K562 (cell line): ENCODE measurements around the gene EPB41L4A. TPM values are rescaled to one million over a fixed set of nuclear protein-coding genes. Genes with fewer than 3 reads are reported as not detected.

Experiments
- ATAC-seq: fragments of 200-7000 bp; cut with Tn5 transposase; 3 replicates; pipeline ENCODE4 v1.9.1; 2020; ENCODE audit warnings: moderate library complexity
- BruUV-seq: library from RNA; stranded (reverse); fragments of 400-500 nt; replicated peaks from 2 replicates; lab custom pipeline; 2021; lab: Mats Ljungman, UMichigan
- CTCF ChIA-PET: fragments of 300-600 bp; formaldehyde crosslinking; extraction: SDS; loops from one replicate; lab custom pipeline; 2021; ENCODE audit warnings: low intra/inter-chr PET ratio; lab: Yijun Ruan, JAX
- POLR2A ChIA-PET: fragments of 300-600, 350-650 bp; sonication (Branson Sonifier 250); formaldehyde crosslinking; extraction: SDS; loops from one replicate; lab custom pipeline; 2021; ENCODE audit warnings: antibody characterized with exemption, inconsistent platforms; lab: Yijun Ruan, JAX
- DNase-seq, 4 experiments: peaks; one replicate each; pipeline versions ENCODE4 v3.0.0 to v3.0.0-alpha.2; 2011 to 2018; ENCODE audit warnings: low spot score in 3 of 4, mixed read lengths in 3 of 4; ENCODE audit errors: extremely low read depth in 1 of 4
- FAIRE-seq: peaks from 2 replicates; lab custom pipeline; 2011; peaks lifted over from hg19 to GRCh38; lab: Jason Lieb, UNC
- H2AFZ ChIP-seq: 2 replicates; pipeline ENCODE4 v1.6.0; 2011; ENCODE audit warnings: low read depth, low read length, control low read depth, inconsistent platforms
- H3K27ac ChIP-seq: fragments of 200-600 bp; 3 replicates; pipeline ENCODE4 v1.8.0; 2011; ENCODE audit warnings: low read depth, mild to moderate bottlenecking, control low read depth, inconsistent platforms, low read length, moderate library complexity, mixed read lengths; ENCODE audit errors: extremely low read depth
- H3K27me3 ChIP-seq, 2 experiments: fragments of 300-600 bp in 1 of 2; 2 replicates in 1 of 2; 3 replicates in 1 of 2; pipeline versions ENCODE4 v1.6.0 to v1.8.0; 2011; ENCODE audit warnings: inconsistent platforms in 2 of 2, low read length in 2 of 2, mild to moderate bottlenecking in 1 of 2, mixed read lengths in 1 of 2, moderate library complexity in 1 of 2; ENCODE audit not compliant: control insufficient read depth in 2 of 2, insufficient read depth in 2 of 2
- H3K36me3 ChIP-seq: fragments of 300-600 bp; 3 replicates; pipeline ENCODE4 v1.8.0; 2011; ENCODE audit warnings: mild to moderate bottlenecking, low read length, inconsistent platforms; ENCODE audit not compliant: control insufficient read depth, insufficient read depth
- H3K4me1 ChIP-seq, 2 experiments: fragments of 200-600 bp in 1 of 2; replicated peaks in 1 of 2; 2 replicates in 1 of 2; 3 replicates in 1 of 2; pipeline versions ENCODE4 v1.5.1 to v1.8.0; 2011; ENCODE audit warnings: inconsistent platforms in 2 of 2, low read length in 2 of 2, mild to moderate bottlenecking in 1 of 2, mixed read lengths in 1 of 2, moderate library complexity in 1 of 2; ENCODE audit not compliant: control insufficient read depth in 2 of 2, insufficient read depth in 2 of 2
- H3K4me2 ChIP-seq: 2 replicates; pipeline ENCODE4 v1.6.1; 2011; ENCODE audit warnings: low read length, control low read depth, inconsistent platforms, mixed read lengths; ENCODE audit not compliant: insufficient read depth
- H3K4me3 ChIP-seq: fragments of 200-600 bp; sonication (generic), shearing (Covaris generic); 2 replicates; pipeline ENCODE4 v1.5.1; 2016; ENCODE audit warnings: control low read depth, inconsistent platforms
- H3K79me2 ChIP-seq: fragments of 200-600 bp; 3 replicates; pipeline ENCODE4 v1.8.0; 2011; ENCODE audit warnings: low read length, inconsistent platforms; ENCODE audit not compliant: control insufficient read depth, insufficient read depth
- H3K9ac ChIP-seq, 2 experiments: 2 replicates each; pipeline versions ENCODE4 v1.6.0 to v1.6.1; 2011; ENCODE audit warnings: low read depth in 2 of 2, low read length in 2 of 2, control low read depth in 1 of 2, inconsistent platforms in 1 of 2, mild to moderate bottlenecking in 1 of 2, mixed read lengths in 1 of 2; ENCODE audit not compliant: insufficient read depth in 1 of 2
- H3K9me1 ChIP-seq: one replicate; pipeline ENCODE4 v1.6.0; 2011; ENCODE audit warnings: inconsistent platforms, mild to moderate bottlenecking, low read length, moderate library complexity; ENCODE audit not compliant: control insufficient read depth, insufficient read depth
- H3K9me3 ChIP-seq: replicated peaks from 2 replicates; pipeline ENCODE4 v1.5.1; 2011; ENCODE audit warnings: low read depth, low read length, inconsistent platforms; ENCODE audit not compliant: control insufficient read depth, insufficient read depth
- H4K20me1 ChIP-seq: replicated peaks from 2 replicates; pipeline ENCODE4 v1.6.1; 2011; ENCODE audit warnings: low read length, inconsistent platforms, mixed read lengths; ENCODE audit not compliant: control insufficient read depth, insufficient read depth
- ARNT ChIP-seq, 2 experiments: fragments of 450-650 bp; IDR thresholded peaks; 2 replicates each; pipeline ENCODE4 v1.6.1; 2016; ENCODE audit warnings: mild to moderate bottlenecking in 1 of 2
- BDP1 ChIP-seq: IDR thresholded peaks from 3 replicates; pipeline ENCODE4 v1.6.1; 2011; ENCODE audit not compliant: insufficient read length, insufficient read depth
- ELF1 ChIP-seq: fragments of 200-800 bp; sonication (Bioruptor generic); IDR thresholded peaks from 2 replicates; pipeline ENCODE4 v1.6.1; 2016; ENCODE audit warnings: missing genetic modification characterization, missing compliant biosample characterization
- FOXJ2 ChIP-seq: fragments of 200-800 bp; sonication (Bioruptor generic); IDR thresholded peaks from 2 replicates; pipeline ENCODE4 v1.6.1; 2016; ENCODE audit warnings: missing genetic modification characterization, missing compliant biosample characterization
- HNRNPUL1 ChIP-seq: fragments of 200-400 bp; formaldehyde crosslinking; IDR thresholded peaks from 2 replicates; pipeline ENCODE4 v1.6.1; 2017; ENCODE audit warnings: low read length
- ILK ChIP-seq: fragments of 450-650 bp; IDR thresholded peaks from 2 replicates; pipeline ENCODE4 v1.6.1; 2016; ENCODE audit warnings: missing genetic modification characterization, low read depth, mild to moderate bottlenecking, missing compliant biosample characterization, moderate library complexity, borderline replicate concordance
- MAFK ChIP-seq: IDR thresholded peaks from 2 replicates; pipeline ENCODE4 v1.6.1; 2011; ENCODE audit warnings: low read length, improper control_type of control experiment
- MEF2A ChIP-seq: IDR thresholded peaks from 2 replicates; pipeline ENCODE4 v1.6.1; 2011; ENCODE audit warnings: low read depth, mild to moderate bottlenecking, low read length, moderate library complexity; ENCODE audit not compliant: control insufficient read depth
- MTF1 ChIP-seq: fragments of 250-450 bp; sonication (Bioruptor Pico); IDR thresholded peaks from 2 replicates; pipeline ENCODE4 v1.9.0; 2021; ENCODE audit warnings: moderate library complexity, mild to moderate bottlenecking, inconsistent platforms, borderline replicate concordance
- NCOA6 ChIP-seq: fragments of 450-650 bp; IDR thresholded peaks from 2 replicates; pipeline ENCODE4 v1.6.1; 2017; ENCODE audit warnings: mild to moderate bottlenecking
- POLR2G ChIP-seq: fragments of 200-400 bp; formaldehyde crosslinking; IDR thresholded peaks from 2 replicates; pipeline ENCODE4 v1.6.1; 2017; ENCODE audit warnings: low read depth, mild to moderate bottlenecking, antibody characterized with exemption, low read length, moderate library complexity
- SMAD3 ChIP-seq: fragments of 450-650 bp; formaldehyde crosslinking; conservative IDR thresholded peaks from 2 replicates; pipeline ENCODE4 v1.4.0; 2020; ENCODE audit warnings: mild to moderate bottlenecking
- VEZF1 ChIP-seq: fragments of 200-800 bp; sonication (Bioruptor generic); IDR thresholded peaks from 2 replicates; pipeline ENCODE4 v1.6.1; 2017; ENCODE audit warnings: missing genetic modification characterization, missing compliant biosample characterization
- ZBTB8A ChIP-seq: fragments of 450-650 bp; IDR thresholded peaks from 2 replicates; pipeline ENCODE4 v1.6.1; 2018; ENCODE audit warnings: mild to moderate bottlenecking, moderate library complexity; ENCODE audit not compliant: partially characterized antibody
- ZNF695 ChIP-seq: fragments of 450-650 bp; formaldehyde crosslinking; IDR thresholded peaks from 2 replicates; pipeline ENCODE4 v1.4.0; 2020; ENCODE audit warnings: mild to moderate bottlenecking, moderate library complexity
- ZNF707 ChIP-seq: fragments of 250-450 bp; sonication (Bioruptor Pico); conservative IDR thresholded peaks from 2 replicates; pipeline ENCODE4 v1.8.0; 2022; ENCODE audit warnings: inconsistent platforms, mild to moderate bottlenecking, moderate library complexity
- WGBS: fragments of 100-300 bp; shearing (Covaris generic); methylation state at CpG from one replicate; pipeline ENCODE4 v1.1.6; 2016; ENCODE audit warnings: low coverage, mixed read lengths; ENCODE audit not compliant: insufficient coverage; ENCODE audit errors: missing lambda C conversion rate; 5-methylcytosine and 5-hydroxymethylcytosine counted together
- in situ Hi-C: fragments of 300-500 bp; cut with MboI; formaldehyde crosslinking; loops from 4 replicates; pipeline ENCODE4 v1.15.0; 2018; ENCODE audit warnings: inconsistent platforms, mixed read lengths
- intact Hi-C: fragments of 100-400 bp; cut with micrococcal nuclease; formaldehyde crosslinking; loops from 2 replicates; pipeline ENCODE4 v1.14.2; 2022
- polyA plus RNA-seq, 8 experiments: library from polyadenylated mRNA; depleted of rRNA in 4 of 8; stranded (reverse) in 5 of 8; unstranded in 3 of 8; fragments of >200 nt; fragmentation: Nextera tagmentation in 2 of 8; fragmentation: Illumina TruSeq in 1 of 8; extraction: Ambion mirVana in 2 of 8; extraction: Trizol in 1 of 8; gene quantifications; 2 replicates each; pipeline versions ENCODE4 v1.2.1 to v1.2.3, GENCODE V29; 2011 to 2014; ENCODE audit warnings: inconsistent platforms in 1 of 8, missing spikeins in 1 of 8
- total RNA-seq, 7 experiments: library from RNA; depleted of rRNA in 6 of 7; stranded (reverse); fragments of >200 nt in 6 of 7; fragmentation: Illumina TruSeq in 2 of 7; extraction: Trizol in 2 of 7; gene quantifications; 2 replicates each; pipeline versions ENCODE4 v1.2.1 to v1.2.3, GENCODE V29; 2011 to 2021; ENCODE audit warnings: low replicate concordance in 1 of 7
- TF ChIP-seq, protein P1 (sequence below): fragments of 250-450 bp; sonication (Bioruptor Pico); IDR thresholded peaks from 2 replicates; pipeline ENCODE4 v1.8.0; 2021; ENCODE audit warnings: moderate library complexity, mild to moderate bottlenecking, inconsistent platforms
- TF ChIP-seq, protein P2 (sequence below): fragments of 450-650 bp; IDR thresholded peaks from 2 replicates; pipeline ENCODE4 v1.6.1; 2018; ENCODE audit warnings: mild to moderate bottlenecking, low read depth; ENCODE audit not compliant: partially characterized antibody

Gene EPB41L4A
- total and polyA plus RNA-seq, 9 of the 15 experiments (the other 6 are each of a cell fraction or from before 2014, with no cell fraction given): 0.04 to 0.35 (median 0.12) TPM; not detected in 3

- FAIRE-seq: no peak
- 0% methylated on average over 2 of the region's 2 CpGs for WGBS
Observed at GRCh38 chr5:112440031-112440430, 21.0 kb upstream of the EPB41L4A start.

More at GRCh38 chr5:112440031-112440430, 21.0 kb upstream of the EPB41L4A start:
- ATAC-seq (no peak), DNase-seq (no peak)
- in situ Hi-C loops (no loop called here), intact Hi-C loops (no loop called here)
- H3K79me2 ChIP-seq: no peaks in the 10 kb centered on the region
- no peak overlapping the region for H2AFZ ChIP-seq
- no peaks in the 10 kb centered on the region for H4K20me1 ChIP-seq
- no peaks in the 10 kb centered on the region for H3K36me3 ChIP-seq
- no peak overlapping the region for H3K4me2 ChIP-seq
- no TSS peak for BruUV-seq
- H3K4me1 ChIP-seq: no peaks in the 10 kb centered on the region
- CTCF ChIA-PET: no interaction called here
- no peak overlapping the region for H3K27ac ChIP-seq
- no peaks in the 10 kb centered on the region for H3K9me3 ChIP-seq
- POLR2A ChIA-PET: no interaction called here
- H3K27me3 ChIP-seq: no peaks in the 10 kb centered on the region
- H3K4me3 ChIP-seq: no peak overlapping the region
- H3K9me1 ChIP-seq: no peaks in the 10 kb centered on the region
- H3K9ac ChIP-seq: no peak overlapping the region
- TF ChIP-seq MTF1 (CRISPR knock-in tag): no peak
- TF ChIP-seq ZBTB8A: no peak
- TF ChIP-seq ELF1: no peak
- TF ChIP-seq ZNF695 (CRISPR knock-in tag): no peak
- TF ChIP-seq HNRNPUL1: no peak
- TF ChIP-seq, protein P1, sequence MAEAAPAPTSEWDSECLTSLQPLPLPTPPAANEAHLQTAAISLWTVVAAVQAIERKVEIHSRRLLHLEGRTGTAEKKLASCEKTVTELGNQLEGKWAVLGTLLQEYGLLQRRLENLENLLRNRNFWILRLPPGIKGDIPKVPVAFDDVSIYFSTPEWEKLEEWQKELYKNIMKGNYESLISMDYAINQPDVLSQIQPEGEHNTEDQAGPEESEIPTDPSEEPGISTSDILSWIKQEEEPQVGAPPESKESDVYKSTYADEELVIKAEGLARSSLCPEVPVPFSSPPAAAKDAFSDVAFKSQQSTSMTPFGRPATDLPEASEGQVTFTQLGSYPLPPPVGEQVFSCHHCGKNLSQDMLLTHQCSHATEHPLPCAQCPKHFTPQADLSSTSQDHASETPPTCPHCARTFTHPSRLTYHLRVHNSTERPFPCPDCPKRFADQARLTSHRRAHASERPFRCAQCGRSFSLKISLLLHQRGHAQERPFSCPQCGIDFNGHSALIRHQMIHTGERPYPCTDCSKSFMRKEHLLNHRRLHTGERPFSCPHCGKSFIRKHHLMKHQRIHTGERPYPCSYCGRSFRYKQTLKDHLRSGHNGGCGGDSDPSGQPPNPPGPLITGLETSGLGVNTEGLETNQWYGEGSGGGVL (CRISPR knock-in tag): no peak
- no peak for TF ChIP-seq ILK (tag)
- TF ChIP-seq ZNF707 (CRISPR knock-in tag): no peak
- TF ChIP-seq VEZF1: no peak
- TF ChIP-seq BDP1: no peak
- no peak for TF ChIP-seq MAFK
- TF ChIP-seq SMAD3: no peak
- no peak for TF ChIP-seq FOXJ2
- TF ChIP-seq, protein P2, sequence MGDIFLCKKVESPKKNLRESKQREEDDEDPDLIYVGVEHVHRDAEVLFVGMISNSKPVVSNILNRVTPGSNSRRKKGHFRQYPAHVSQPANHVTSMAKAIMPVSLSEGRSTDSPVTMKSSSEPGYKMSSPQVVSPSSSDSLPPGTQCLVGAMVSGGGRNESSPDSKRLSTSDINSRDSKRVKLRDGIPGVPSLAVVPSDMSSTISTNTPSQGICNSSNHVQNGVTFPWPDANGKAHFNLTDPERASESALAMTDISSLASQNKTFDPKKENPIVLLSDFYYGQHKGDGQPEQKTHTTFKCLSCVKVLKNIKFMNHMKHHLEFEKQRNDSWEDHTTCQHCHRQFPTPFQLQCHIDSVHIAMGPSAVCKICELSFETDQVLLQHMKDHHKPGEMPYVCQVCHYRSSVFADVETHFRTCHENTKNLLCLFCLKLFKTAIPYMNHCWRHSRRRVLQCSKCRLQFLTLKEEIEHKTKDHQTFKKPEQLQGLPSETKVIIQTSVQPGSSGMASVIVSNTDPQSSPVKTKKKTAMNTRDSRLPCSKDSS: no peak
- no peak for TF ChIP-seq MEF2A
- TF ChIP-seq ARNT (IDR thresholded peaks at IDR 0.05): no peak
- no peak for TF ChIP-seq POLR2G
- no peak for TF ChIP-seq NCOA6
